Progenitor cell of endocrine pancreas (in vitro differentiated cells): ENCODE results near the gene UPK1A. TPM values are rescaled to one million over a fixed set of nuclear protein-coding genes. Genes with fewer than 3 reads are reported as not detected.

Source experiments
- DNase-seq: peaks from one replicate; pipeline ENCODE4 v3.0.0; 2021; ENCODE audit warnings: low spot score; ENCODE audit not compliant: unreplicated experiment
- H3K27ac Mint-ChIP-seq: 2 replicates; pipeline ENCODE4 v1.8.0; 2021; ENCODE audit warnings: mild to moderate bottlenecking, moderate library complexity, mixed read lengths
- H3K27me3 Mint-ChIP-seq: 2 replicates; pipeline ENCODE4 v1.8.0; 2021; ENCODE audit warnings: mixed read lengths
- H3K36me3 Mint-ChIP-seq: 2 replicates; pipeline ENCODE4 v1.8.0; 2022; ENCODE audit warnings: mixed read lengths; ENCODE audit not compliant: insufficient read depth
- H3K4me1 Mint-ChIP-seq: 2 replicates; pipeline ENCODE4 v1.8.0; 2021; ENCODE audit warnings: low read depth, mixed read lengths
- H3K4me3 Mint-ChIP-seq: 2 replicates; pipeline ENCODE4 v1.8.0; 2021; ENCODE audit warnings: low read depth, mild to moderate bottlenecking, moderate library complexity, mixed read lengths
- H3K9me3 Mint-ChIP-seq: 2 replicates; pipeline ENCODE4 v1.8.0; 2021; ENCODE audit warnings: low read depth, mixed read lengths
- CTCF ChIP-seq: fragments of 200-600 bp; sonication (generic); IDR thresholded peaks from one replicate; pipeline ENCODE4 v1.5.0; 2021; ENCODE audit warnings: antibody characterized with exemption, mild to moderate bottlenecking; ENCODE audit not compliant: unreplicated experiment
- total RNA-seq: library from RNA; stranded (reverse); gene quantifications from 2 replicates; pipeline ENCODE4 v1.2.1, GENCODE V29; 2021

The UPK1A gene
- total RNA-seq, 1 donor from 2014 or later = not detected

DNA sequence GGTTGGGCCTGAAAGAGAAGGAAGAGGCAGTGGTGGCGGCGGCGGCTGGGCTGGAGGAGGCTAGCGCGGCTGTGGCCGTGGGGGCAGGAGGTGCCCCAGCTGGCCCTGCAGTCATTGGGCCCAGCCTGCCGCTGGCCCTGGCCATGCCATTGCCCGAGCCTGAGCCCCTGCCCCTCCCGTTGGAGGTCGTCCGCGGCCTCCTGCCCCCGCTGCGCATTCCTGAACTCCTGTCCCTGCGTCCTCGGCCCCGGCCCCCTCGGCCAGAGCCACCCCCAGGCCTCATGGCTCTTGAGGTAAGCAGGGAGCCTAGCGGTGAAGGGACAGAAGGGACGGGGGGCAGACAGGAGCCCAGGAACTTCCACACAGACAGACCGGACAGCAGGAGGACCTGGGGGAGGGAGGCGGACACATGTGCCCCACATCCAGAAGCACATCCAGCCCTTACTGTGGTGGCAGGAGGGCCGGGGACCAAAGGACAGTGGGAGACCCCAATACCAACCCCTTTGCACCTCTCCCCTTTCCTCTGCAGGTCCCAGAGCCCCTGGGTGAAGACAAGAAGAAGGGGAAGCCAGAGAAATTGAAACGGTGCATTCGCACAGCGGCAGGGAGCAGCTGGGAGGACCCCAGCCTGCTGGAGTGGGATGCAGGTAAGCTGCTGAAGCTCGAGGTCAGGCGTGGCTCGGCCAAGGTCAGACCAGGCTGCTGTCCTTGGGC is 32.4 kb upstream of the UPK1A start:
- Mint-ChIP-seq H3K27ac (no peak overlapping the region), H3K9me3 (no peaks in the 10 kb centered on the region), H3K27me3 (no peaks in the 10 kb centered on the region), H3K4me1 (peaks cover 3% of the 10 kb centered on the region), H3K4me3 (no peak overlapping the region), H3K36me3 (peaks cover 17% of the 10 kb centered on the region)
- no peak for DNase-seq
- no peak for TF ChIP-seq CTCF

- Mint-ChIP-seq H3K27ac (no peak overlapping the region), H3K27me3 (no peaks in the 10 kb centered on the region), H3K9me3 (no peaks in the 10 kb centered on the region), H3K36me3 (peaks cover 16% of the 10 kb centered on the region), H3K4me3 (no peak overlapping the region), H3K4me1 (no peaks in the 10 kb centered on the region)
- no peak for TF ChIP-seq CTCF
- DNase-seq = no peak
These were observed 29.7 kb upstream of the UPK1A start for GRCh38 chr19:35636651-35637050.

- Mint-ChIP-seq H3K27ac (no peak overlapping the region), H3K4me3 (no peak overlapping the region)
These were observed 29.2 kb upstream of the UPK1A start for GRCh38 chr19:35637165-35637564.

DNA sequence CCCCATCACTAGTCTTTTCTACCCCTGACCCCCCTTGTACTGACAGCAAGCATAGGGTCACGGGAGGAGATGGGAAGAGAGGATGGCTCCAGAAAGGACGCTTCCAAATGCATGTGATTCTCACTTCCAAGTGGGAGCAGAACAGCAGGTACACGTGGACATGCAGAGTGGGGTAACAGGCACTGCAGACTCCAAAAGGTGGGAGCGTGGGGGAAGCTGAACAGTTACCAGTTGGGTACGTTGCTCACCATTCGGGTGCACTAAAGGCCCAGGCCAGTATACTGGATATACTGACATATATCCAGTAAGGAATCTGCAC is 27.0 kb upstream of the UPK1A start:
- TF ChIP-seq CTCF = no peak
- Mint-ChIP-seq H3K4me3 (no peak overlapping the region), H3K36me3 (peaks cover 9% of the 10 kb centered on the region), H3K4me1 (peaks cover under 1% of the 10 kb centered on the region), H3K9me3 (no peaks in the 10 kb centered on the region), H3K27me3 (no peaks in the 10 kb centered on the region), H3K27ac (no peak overlapping the region)
- DNase-seq = no peak

More at GRCh38 chr19:35637165-35637564, 29.2 kb upstream of the UPK1A start:
- Mint-ChIP-seq H3K27me3 (no peaks in the 10 kb centered on the region), H3K4me1 (no peaks in the 10 kb centered on the region), H3K36me3 (peaks cover 13% of the 10 kb centered on the region), H3K9me3 (no peaks in the 10 kb centered on the region)
- no peak for TF ChIP-seq CTCF
- DNase-seq = no peak

GRCh38 chr19:35639863-35640262 is 26.5 kb upstream of the UPK1A start:
- no peak for DNase-seq
- no peaks in the 10 kb centered on the region for H3K9me3 Mint-ChIP-seq
- no peak overlapping the region for H3K27ac Mint-ChIP-seq
- H3K4me3 Mint-ChIP-seq = no peak overlapping the region
- H3K4me1 Mint-ChIP-seq = peaks cover 5% of the 10 kb centered on the region
- H3K27me3 Mint-ChIP-seq = no peaks in the 10 kb centered on the region
- H3K36me3 Mint-ChIP-seq = peaks cover 9% of the 10 kb centered on the region
- no peak for TF ChIP-seq CTCF
